NCI-H2081 treated with DMSO at 0.1 percent for 48 hours (cell line): ENCODE results near the gene CCDC89.
"Not testable (repeated sequence)": the region's sequence is repeated elsewhere in the genome, so short reads cannot be mapped to it uniquely, and the experiment has no call there.

ENCODE experiments used
- DNase-seq: peaks from one replicate; lab custom pipeline; 2025; lab: John Stamatoyannopoulos, UW

The CCDC89 gene

DNA sequence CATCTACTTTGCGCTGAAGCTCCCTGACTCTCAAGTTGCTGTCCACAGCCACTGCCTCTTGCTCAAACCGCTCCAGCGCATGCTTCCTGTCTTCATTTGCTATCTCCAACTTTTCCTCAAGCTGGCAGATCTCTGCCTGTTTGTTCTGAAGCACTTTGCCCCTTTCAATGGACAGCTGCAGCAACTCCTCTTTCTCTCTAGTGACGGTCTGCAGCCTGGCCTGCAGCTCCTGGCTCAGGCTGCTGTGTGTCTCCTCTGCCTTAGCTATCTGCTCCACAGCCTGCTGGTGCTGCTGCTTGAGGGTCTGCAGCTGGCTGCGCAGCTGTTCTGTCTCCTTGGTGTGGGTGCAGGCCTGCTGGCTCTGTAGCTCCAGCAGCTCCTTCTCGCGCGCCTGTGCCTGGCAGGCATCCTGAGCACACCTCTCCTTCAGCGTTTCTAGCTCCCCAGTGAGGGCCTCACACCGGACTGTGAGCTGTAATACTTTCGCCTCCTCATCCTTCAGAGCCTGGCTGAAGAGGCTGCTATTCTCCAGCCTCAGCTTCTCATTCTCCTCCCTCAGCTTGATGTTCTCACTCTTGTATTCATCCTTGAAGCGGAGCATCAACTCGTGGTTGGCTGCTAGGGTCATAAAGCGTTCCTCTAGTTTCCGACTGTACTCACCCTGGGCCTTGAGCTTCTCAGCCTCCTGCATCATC, 723 bp downstream of the CCDC89 start:
- DNase-seq = no peak

DNA sequence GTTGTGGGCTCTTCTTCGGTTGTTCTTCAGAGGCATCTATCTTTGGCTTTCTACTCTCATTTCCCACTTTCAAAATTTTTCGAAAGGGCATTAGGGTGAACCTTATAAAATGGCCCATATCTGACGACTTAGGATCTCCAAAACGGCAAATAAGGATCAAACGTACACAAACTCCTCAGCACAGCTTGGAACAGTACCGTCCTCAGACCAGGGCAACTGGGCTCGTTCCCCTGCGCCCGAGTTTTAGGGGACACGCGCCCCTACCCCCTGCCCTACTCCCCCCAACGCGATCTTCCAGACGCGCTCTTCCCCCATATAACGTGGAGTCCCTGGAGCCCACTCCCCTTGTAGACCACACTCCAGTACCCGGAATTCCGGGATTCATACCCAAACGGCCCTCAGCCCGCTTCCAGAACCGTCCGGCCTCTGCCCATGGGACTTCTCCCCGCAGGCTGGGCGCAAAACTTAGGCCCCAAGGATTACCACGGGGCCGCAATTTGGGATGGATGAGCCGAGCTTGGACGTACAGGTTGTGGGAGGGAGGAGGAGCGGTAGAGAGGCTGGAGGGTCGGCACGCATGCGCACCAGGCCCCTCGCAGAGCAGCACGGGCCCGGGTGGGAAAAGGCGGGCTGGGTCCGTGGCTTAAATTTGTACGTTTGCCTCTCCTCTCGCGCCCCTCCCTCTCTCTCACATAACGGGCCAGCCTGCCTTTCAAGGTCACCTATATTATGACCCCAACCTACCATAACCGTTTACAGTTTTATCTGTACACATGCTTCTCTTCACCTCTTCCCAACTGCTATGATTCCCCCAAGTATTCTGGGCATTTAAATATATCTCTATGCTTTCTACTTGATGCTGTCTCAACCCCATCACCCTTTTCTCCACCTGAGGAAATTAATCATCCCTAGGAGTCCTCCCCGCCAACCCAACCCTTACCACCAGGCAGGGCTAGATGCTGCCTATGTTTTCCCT, 3.4 kb downstream of the CCDC89 start:
- DNase-seq = no peak

DNA sequence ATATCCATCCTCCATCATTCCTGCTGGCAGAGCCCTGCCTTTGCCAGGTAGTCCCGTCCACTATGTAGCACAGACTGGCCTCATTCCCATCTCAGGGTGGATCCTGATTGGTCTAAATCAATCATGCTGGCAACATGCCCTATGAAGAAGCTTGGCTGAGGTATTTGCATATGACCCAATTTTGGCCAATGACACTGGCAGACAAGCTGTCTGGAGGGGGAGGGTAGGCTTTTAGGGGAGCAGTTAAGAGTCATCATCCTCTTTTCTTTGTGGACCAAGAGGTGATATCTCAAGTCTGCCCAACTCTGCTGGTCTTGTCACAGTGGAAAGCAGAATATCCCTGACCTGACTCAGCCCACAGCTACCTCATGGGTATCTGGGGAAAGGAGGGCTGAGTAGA, 5.1 kb downstream of the CCDC89 start:
- no peak for DNase-seq

DNA sequence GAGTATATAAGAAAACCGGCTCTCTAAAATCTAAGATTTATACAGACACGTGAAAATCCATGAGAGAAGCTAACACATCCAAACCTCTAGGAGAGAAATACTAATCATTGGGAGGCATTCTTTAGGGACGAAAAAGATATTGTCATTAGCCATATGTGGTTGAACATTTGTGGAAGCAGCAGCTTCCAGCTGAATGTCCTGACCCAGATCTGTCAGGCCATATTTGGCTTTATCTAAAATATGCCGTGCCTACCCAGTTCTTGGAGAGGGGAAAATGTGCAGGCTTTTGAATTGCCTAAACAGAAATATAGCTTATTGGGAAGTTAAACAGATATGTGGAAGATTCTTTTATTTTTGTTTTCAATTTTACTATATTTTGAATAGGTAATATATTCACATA, 6.4 kb downstream of the CCDC89 start:
- DNase-seq = no peak

DNA sequence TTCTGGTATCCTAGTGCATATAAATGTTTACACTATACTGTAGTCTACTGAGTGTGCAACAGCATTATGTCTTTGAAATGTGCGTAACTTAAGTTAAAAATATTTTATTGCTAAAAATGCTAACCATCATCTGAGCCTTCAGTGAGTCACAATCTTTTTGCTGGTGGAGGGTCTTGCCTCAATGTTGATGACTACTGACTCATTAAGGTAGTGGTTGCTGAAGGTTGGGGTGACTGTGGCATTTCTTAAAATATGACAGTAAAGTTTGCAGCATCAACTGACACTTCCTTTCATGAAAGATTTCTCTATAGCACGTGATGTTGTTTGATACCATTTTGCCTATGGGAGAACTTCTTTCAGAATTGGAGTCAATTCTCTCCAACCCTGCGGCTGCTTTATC, 12.6 kb downstream of the CCDC89 start:
- DNase-seq = no peak

DNA sequence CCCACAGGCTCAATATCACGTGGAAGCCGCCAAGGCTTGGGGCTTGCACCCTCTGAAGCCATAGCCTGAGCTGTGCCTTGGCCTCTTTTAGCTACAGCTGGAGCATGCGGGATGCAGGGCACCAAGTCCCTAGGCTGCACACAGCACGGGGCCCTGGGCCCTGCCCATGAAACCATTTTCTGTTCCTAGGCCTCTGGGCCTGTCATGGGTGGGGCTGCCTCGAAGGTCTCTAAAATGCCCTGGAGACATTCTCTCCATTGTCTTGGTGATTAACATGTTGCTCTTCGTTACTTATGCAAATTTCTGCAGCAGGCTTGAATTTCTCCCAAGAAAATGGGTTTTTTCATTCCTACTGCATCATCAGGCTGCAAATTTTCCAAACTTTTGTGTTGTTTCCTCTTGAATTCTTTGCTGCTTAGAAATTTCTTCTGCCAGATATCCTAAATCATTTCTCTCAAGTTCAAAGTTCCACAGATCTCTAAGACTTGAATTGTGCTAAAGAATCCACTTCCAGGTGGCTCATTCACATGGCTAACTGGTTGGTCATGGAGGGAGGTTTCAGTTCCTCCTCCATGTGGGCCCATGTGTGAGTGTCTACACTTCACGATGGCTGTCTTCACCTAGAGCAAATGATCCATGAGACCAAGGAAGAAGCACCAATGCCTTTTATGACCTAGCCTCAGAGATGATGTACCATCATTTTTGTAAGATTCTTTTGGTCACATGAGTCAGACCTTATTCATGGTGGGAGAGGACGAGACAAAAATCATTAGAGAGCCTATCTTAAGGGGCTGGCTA, 13.7 kb downstream of the CCDC89 start:
- DNase-seq = no peak

DNA sequence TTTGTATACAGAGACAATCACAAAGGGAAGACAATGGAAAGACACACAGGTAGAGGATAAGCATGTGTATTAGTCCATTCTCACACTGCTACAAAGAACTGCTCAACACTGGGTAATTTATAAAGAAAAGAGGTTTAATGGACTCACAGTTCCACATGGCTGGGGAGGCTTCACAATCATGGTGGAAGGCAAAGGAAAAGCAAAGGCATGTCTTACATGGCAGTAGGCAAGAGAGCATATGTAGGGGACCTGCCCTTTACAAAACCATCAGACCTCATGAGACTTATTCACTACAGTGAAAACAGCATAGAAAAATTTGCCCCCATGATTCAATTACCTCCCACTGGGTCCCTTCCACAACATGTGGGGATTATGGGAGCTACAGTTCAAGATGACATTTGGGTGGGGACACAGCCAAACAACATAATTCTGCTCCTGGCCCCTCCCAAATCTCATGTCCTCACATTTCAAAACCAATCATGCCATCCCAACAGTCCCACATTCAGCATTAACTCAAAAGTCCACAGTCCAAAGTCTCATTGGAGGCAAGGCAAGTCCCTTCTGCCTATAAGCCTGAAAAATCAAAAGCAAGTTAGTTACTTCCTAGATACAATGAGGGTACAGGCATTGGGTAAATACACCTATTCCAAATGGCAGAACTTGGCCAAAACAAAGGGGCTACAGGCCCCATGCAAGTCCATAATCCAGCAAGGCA, 14.9 kb downstream of the CCDC89 start:
- not testable (repeated sequence) for DNase-seq

DNA sequence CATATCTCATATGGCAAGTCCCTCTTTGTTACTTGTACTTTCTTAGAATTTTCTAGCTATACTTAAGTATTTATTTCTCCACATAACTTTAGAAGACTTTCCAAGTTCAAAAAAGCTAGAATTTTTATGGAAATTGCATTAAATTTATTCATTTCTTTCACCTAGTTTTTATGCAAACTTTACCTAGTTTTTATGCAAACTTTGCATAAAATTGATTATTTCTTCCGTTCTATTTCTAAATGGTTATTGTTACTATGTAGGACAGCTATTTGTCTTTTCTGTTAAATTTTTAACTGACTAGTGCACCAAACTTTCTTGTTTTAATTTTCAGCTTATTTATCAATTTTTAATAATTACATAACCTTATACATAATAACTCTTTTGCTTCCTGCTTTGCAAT, 17.8 kb downstream of the CCDC89 start:
- DNase-seq = no peak

DNA sequence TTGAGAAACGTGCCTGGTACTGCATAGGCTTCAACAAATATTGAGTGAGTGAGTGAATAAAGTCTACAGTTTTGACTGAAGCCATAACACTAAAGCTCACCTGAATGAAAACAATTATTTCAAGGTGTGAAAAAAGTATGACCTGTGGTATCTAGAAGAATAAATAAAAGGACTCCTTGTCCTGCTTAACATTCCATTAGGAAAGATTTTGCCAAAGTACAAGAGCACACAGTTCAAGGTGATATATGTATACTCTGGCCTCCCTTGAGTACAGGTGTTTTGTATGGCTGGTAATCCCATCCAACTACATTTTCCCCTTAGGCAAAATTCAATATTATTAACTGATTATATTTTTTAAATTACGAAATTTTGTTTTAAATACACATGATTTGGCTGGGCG, 19.3 kb downstream of the CCDC89 start:
- DNase-seq = no peak

DNA sequence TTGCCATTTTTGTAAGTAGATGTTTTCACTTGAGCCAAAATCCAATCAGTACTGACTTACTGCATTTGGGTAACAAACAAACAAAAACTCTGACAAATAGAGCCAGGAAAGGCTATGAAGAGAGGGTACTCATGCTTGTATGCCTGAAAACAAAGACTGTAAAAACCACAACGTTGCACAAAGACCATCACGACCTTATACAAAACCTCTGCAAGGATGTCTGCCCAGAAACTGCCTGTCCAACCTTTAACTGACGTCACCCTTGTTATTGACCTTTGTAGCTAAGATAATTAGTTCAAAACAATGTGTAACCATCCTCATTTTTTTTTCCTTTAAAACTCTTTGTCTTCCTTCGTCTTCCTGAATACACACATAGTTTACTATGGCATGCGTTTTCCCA, 20.3 kb downstream of the CCDC89 start:
- DNase-seq = no peak

DNA sequence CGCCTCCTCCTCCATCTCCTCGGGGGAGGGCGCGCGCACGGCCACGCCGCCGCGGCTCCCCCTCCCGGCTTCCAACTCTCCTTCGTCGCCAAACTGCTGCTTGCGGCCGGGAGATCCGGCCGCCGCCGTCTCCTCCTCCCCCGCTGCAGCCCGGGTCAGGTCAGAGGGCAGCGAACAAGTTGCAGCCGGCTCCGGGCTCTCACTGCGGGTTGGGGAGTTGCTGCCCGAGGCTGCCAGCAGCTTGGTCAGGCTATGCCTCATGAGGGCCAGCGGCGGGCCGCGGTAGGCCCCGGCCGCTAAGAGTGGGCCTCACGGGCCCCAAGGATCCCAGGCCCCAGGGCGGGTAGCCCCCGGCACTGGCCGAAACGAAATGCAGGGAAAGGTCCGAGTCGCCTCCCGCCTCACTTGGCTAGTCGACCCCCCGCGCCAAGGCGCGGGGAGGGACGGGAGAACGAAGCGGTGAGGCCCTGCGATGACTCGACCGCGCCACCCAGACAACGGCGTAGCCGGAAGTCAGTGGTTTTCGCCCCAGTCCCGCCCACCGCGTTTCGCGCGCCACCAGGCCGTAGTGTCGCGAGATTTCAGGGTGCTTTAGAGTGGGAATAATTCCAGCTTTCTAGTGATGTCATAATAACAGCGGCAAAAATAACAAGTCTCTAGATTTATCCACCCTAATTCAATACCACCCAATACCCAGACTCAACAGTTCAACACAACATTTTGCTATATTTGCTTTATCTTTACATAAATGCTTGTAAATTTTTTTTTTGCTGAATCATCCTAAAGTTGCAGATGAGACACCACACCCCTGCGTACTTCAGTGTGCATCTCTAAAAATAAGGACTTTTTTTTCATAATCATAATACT, 21.1 kb downstream of the CCDC89 start, which contains the start of gene CREBZF:
CREBZF (minus strand) TSS at position 515 of the 867 bp plus-strand sequence; CDS start at position 261, 254 bp downstream.
- peak; percentile 77 for DNase-seq

DNA sequence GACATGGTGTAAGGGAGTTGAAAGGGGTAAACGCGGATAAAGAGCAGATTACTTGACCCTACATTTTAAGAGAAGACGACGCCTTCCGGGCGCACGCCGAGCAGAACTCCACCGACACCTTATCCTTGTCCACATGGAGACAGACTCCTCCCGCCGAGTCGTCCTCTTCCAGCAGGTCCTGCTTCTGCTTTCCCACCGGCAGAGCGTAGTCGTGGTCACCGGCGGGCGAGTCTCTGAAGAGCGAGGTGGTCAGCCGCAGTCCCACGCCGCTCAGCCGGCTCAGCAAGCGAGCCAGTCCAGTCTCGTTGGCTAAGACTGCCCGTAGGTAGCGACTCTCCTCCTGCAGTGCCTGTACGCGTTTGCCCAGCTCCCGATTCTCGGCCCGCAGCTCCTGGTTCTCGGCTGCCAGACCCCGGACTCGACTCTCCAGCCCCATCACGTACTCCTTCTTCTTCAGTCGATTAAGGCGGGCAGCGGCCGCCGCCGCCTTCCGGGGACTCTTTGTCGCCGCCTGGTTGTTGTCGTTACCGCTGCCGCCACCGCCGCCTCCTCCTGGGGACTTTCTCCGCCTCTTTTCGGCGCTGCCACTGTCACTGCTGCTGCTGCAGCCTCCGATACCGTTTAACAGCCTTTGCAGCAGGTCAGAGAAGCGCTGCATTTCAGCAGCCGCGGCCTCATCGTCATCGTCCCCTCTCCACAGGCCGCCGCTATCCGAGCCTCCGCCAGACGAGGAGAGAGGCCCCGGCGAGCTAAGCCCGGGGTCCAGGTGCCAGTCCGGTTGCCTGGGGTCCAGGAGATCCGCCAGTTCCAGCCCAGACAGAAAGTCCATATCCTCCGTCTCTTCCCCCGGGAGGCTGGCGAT, 22.0 kb downstream of the CCDC89 start:
- no peak for DNase-seq

DNA sequence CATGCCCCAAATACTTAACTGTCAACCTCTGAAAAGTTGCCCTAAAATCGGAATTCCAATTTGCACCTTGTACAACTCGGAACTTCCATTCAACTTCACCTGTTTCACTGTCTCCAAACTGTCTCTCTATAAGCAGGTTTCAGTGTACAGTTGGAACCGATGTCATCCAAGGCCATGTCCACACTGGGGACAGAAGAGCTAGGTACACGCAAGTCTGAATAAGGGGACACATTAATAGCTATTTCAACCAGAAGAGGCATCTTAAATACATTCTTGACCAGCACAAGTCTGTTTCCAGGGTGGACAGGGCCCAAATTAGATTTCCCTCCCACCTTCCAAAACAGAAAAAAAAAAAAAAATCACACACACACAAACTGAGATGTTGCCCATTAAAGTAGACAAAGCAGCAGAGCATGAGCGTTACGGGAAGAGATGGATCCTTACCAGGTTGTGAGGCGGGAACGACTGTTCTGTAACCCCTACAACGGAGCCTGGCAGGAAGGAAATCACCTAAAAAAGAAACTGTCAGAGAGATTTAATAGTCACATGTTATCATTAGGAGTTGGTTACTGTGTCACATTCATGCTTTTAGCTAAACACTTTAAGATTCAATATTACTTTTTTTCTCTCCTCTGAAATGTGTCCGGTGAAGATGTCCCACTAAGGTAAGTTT, 22.8 kb downstream of the CCDC89 start:
- DNase-seq = no peak

DNA sequence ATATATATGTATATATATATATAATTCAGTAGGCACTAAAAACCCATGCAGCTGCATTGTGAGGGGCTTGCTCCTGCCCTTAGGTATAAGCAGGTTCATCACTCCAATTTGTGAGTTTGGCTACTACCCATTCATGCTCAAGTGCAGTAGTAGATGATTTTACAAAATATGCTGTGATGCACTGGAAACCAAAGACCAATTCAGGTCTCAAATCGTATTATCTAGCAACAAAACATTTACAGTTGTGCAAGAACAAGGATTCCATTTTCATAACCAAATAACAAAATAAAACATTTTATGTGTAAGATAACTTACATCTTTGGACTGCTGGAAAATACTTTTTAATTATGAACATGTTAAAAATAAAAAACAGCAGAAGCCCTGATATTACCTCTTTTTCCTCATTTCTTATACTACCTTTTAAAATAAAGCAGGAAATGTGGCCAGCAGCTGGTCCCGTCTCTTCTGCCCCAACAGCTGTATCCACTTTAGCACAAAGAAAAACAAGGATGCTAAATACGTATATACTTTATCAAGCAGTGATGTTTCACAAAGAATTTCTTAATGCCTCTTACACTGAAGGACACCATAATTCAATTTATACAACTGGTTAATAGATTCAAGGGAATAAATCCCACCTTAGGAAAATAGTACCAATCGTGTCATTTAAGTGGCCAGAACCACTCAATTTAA, 23.9 kb downstream of the CCDC89 start:
- DNase-seq = no peak

DNA sequence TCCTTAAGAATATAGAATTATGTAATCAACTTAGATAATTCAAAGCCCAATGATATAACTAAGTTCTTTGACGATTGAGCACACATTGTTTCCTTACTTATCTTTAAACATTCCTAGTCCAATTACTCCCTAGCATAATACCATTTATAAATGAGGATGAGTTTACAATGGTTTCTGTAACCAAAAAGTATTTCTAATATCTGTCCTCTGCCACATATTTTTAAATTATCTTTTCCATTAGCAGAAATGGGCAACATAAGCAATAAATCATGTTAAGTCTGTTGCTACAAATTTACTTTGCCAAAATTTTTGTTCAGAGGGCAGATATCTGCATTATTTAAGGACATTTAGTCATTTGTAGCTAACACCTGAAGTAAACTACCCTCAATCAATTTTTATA, 27.8 kb downstream of the CCDC89 start:
- no peak for DNase-seq

DNA sequence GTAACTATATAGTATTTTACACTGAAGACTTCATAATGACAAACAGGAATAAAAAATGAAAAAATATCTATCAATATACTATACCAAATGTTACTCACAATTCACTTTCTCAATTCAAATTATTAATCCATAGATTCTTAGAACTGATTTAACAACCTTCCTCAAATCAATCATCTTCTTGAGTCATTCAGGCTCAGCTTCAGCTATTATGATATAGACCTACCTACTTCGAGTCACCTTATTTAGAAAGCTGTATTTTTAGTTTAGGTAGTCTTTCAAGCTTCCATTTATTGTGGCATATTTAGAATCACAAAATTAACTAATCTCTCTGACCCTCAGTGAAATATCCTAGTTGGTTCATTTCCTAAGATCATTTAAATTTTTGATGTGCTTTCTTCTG, 29.2 kb downstream of the CCDC89 start:
- DNase-seq = no peak

DNA sequence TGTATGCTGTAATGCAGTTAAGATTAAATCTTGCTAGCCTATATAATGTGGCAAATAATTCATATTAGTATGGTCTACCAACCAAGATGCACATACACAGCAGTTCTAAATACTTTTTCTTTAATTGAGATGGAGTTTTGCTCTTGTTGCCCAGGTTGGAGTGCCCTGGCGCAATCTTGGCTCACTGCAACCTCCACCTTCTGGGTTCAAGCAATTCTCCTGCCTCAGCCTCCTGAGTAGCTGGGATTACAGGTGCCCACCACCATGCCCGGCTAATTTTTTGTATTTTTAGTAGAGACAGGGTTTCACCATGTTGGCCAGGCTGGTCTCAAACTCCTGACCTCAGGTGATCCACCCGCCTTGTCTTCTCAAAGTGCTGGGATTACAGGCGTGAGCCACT, 31.7 kb downstream of the CCDC89 start:
- not testable (repeated sequence) for DNase-seq

DNA sequence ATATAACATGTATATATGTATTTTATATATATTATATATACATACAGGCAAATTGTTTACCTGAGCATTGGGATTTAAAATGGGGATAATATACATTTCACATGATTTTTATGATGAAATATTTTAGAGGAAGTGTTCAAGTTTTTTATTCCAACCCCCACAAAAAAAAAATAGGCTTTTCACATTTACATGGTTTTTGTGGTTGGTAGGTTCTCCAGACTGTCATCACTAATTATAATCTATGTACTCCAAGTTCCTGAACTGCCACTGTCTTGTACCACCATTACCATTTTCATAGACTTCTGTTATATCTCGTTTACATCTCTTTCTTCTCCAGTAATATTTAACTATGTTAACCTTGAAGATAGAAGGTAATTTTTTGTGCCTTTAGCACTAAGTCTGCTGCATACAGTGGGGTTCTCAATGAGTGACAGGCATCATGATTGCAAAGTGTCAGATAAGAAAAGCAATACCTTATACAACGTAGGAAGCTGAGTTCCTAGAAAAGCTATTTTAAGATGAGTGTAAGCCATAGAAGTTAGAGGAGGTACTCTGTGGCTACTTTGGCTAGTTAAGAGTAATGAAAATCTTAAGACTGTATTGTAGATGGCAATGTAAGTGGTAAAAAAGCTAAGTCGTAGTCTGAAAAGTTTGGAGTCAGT, 33.1 kb downstream of the CCDC89 start:
- DNase-seq = no peak
